OCI-LY1 (cell line): ENCODE results near the gene HOXA4.

Experiments
- EZH2 ChIP-seq: fragments of 200-600 bp; sonication (generic), shearing (Covaris generic); IDR thresholded peaks from 2 replicates; pipeline ENCODE4 v1.8.0; 2017; ENCODE audit warnings: borderline replicate concordance, mixed run types, mild to moderate bottlenecking, antibody characterized with exemption, low read length, moderate library complexity, mixed read lengths
- TF ChIP-seq, protein P1 (sequence below): fragments of 200-600 bp; sonication (generic), shearing (Covaris generic); IDR thresholded peaks from 2 replicates; pipeline ENCODE4 v1.5.1; 2017; ENCODE audit warnings: mild to moderate bottlenecking, antibody characterized with exemption, low read length, moderate library complexity, mixed read lengths

GRCh38 chr7:27121684-27122076 lies 8.9 kb downstream of the HOXA4 start:
- TF ChIP-seq, protein P1, sequence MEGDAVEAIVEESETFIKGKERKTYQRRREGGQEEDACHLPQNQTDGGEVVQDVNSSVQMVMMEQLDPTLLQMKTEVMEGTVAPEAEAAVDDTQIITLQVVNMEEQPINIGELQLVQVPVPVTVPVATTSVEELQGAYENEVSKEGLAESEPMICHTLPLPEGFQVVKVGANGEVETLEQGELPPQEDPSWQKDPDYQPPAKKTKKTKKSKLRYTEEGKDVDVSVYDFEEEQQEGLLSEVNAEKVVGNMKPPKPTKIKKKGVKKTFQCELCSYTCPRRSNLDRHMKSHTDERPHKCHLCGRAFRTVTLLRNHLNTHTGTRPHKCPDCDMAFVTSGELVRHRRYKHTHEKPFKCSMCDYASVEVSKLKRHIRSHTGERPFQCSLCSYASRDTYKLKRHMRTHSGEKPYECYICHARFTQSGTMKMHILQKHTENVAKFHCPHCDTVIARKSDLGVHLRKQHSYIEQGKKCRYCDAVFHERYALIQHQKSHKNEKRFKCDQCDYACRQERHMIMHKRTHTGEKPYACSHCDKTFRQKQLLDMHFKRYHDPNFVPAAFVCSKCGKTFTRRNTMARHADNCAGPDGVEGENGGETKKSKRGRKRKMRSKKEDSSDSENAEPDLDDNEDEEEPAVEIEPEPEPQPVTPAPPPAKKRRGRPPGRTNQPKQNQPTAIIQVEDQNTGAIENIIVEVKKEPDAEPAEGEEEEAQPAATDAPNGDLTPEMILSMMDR, result no peak
- TF ChIP-seq EZH2, result no peak
